CD4-positive, alpha-beta T cell (primary cell): Measurements from ENCODE around the gene P2RX2. TPM values are rescaled to one million over a fixed set of nuclear protein-coding genes. Genes with fewer than 3 reads are reported as not detected.

ENCODE experiments used
- ATAC-seq: fragments of 200-7000 bp; cut with Tn5 transposase; one replicate; pipeline ENCODE4 v1.10.0; 2022; ENCODE audit warnings: mild to moderate bottlenecking; ENCODE audit not compliant: poor library complexity
- CTCF ChIA-PET: fragments of 350-600 bp; sonication (Branson Sonifier 250); formaldehyde crosslinking; loops from one replicate; lab custom pipeline; 2021; ENCODE audit warnings: antibody characterized with exemption, inconsistent platforms; lab: Charles Lee
- POLR2A ChIA-PET: fragments of 350-600 bp; sonication (Branson Sonifier 250); formaldehyde crosslinking; loops from one replicate; lab custom pipeline; 2021; ENCODE audit warnings: antibody characterized with exemption, inconsistent platforms; lab: Charles Lee
- DNase-seq, 14 experiments: peaks; one replicate each; pipeline ENCODE4 v3.0.0-alpha.2; 2013 to 2020; ENCODE audit warnings: mixed read lengths in 2 of 14
- H3K27ac ChIP-seq, 2 donors: one replicate each; pipeline versions ENCODE4 v1.5.1 to v1.7.0; 2013; ENCODE audit warnings: low read length in 2 of 2, low read depth in 1 of 2, mild to moderate bottlenecking in 1 of 2
- H3K27me3 ChIP-seq, 2 experiments: 1 replicate in 1 of 2; 2 replicates in 1 of 2; pipeline versions ENCODE4 v1.6.1 to v1.7.0; 2013; ENCODE audit warnings: low read length in 2 of 2, control low read depth in 1 of 2, mild to moderate bottlenecking in 1 of 2, moderate library complexity in 1 of 2; ENCODE audit not compliant: insufficient read depth in 2 of 2, control insufficient read depth in 1 of 2
- H3K36me3 ChIP-seq: one replicate; pipeline ENCODE4 v1.6.1; 2013; ENCODE audit warnings: low read length, control low read depth; ENCODE audit not compliant: insufficient read depth
- H3K4me1 ChIP-seq: one replicate; pipeline ENCODE4 v1.6.1; 2013; ENCODE audit warnings: low read length, control low read depth; ENCODE audit not compliant: insufficient read depth
- H3K4me3 ChIP-seq: one replicate; pipeline ENCODE4 v1.5.1; 2013; ENCODE audit warnings: mild to moderate bottlenecking, low read length, moderate library complexity
- H3K9me3 ChIP-seq, 2 experiments: 1 replicate in 1 of 2; 2 replicates in 1 of 2; pipeline versions ENCODE4 v1.6.1 to v1.7.0; 2013; ENCODE audit warnings: low read length in 2 of 2, mild to moderate bottlenecking in 2 of 2, control low read depth in 1 of 2, moderate library complexity in 1 of 2; ENCODE audit not compliant: control insufficient read depth in 1 of 2, insufficient read depth in 1 of 2
- H3K27ac Mint-ChIP-seq: one replicate; pipeline ENCODE4 v1.8.0; 2020; ENCODE audit warnings: mixed read lengths
- H3K27me3 Mint-ChIP-seq: one replicate; pipeline ENCODE4 v1.8.0; 2021; ENCODE audit warnings: mixed read lengths
- H3K36me3 Mint-ChIP-seq: one replicate; pipeline ENCODE4 v1.8.0; 2021; ENCODE audit warnings: low read depth, mixed read lengths
- H3K4me1 Mint-ChIP-seq: one replicate; pipeline ENCODE4 v1.8.0; 2021; ENCODE audit warnings: low read depth, mixed read lengths
- H3K4me3 Mint-ChIP-seq: one replicate; pipeline ENCODE4 v1.8.0; 2020; ENCODE audit warnings: mild to moderate bottlenecking, mixed read lengths
- H3K9me3 Mint-ChIP-seq: one replicate; pipeline ENCODE4 v1.8.0; 2020; ENCODE audit warnings: mixed read lengths
- intact Hi-C, 2 experiments: fragments of 100-400 bp; cut with DNase I in 1 of 2; cut with micrococcal nuclease in 1 of 2; formaldehyde crosslinking; loops; one replicate each; pipeline versions ENCODE4 v1.15.1 to v1.9.0; 2023 to 2025; cut with DNase I, micrococcal nuclease
- total RNA-seq, 174 experiments: library from RNA in 2 of 174; stranded (reverse) in 2 of 174; gene quantifications; one replicate each; pipeline ENCODE4 v1.2.3 and lab custom pipeline; 2021 to 2026
- TF ChIP-seq, protein P1 (sequence below): fragments of 200-600 bp; IDR thresholded peaks from one replicate; pipeline ENCODE4 v1.8.0; 2022; ENCODE audit warnings: antibody characterized with exemption, mild to moderate bottlenecking

The P2RX2 gene
- total RNA-seq, 2 experiments from 2014 or later = not detected

GRCh38 chr12:132587781-132588180 lies 30.8 kb upstream of the P2RX2 start:
- Mint-ChIP-seq H3K27ac (no peak overlapping the region), H3K36me3 (peaks cover 5% of the 10 kb centered on the region), H3K9me3 (no peaks in the 10 kb centered on the region), H3K4me1 (no peaks in the 10 kb centered on the region), H3K4me3 (no peak overlapping the region), H3K27me3 (peaks cover 3% of the 10 kb centered on the region)
- Histone ChIP-seq H3K9me3 (peaks cover 0 to 12% of the 10 kb centered on the region in 2 experiments), H3K27ac (no peak overlapping the region), H3K36me3 (no peaks in the 10 kb centered on the region), H3K4me3 (no peak overlapping the region), H3K4me1 (no peaks in the 10 kb centered on the region), H3K27me3 (no peaks in the 10 kb centered on the region)
- TF ChIP-seq, protein P1, sequence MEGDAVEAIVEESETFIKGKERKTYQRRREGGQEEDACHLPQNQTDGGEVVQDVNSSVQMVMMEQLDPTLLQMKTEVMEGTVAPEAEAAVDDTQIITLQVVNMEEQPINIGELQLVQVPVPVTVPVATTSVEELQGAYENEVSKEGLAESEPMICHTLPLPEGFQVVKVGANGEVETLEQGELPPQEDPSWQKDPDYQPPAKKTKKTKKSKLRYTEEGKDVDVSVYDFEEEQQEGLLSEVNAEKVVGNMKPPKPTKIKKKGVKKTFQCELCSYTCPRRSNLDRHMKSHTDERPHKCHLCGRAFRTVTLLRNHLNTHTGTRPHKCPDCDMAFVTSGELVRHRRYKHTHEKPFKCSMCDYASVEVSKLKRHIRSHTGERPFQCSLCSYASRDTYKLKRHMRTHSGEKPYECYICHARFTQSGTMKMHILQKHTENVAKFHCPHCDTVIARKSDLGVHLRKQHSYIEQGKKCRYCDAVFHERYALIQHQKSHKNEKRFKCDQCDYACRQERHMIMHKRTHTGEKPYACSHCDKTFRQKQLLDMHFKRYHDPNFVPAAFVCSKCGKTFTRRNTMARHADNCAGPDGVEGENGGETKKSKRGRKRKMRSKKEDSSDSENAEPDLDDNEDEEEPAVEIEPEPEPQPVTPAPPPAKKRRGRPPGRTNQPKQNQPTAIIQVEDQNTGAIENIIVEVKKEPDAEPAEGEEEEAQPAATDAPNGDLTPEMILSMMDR = no peak
- DNase-seq (no peak), ATAC-seq (no peak)
- intact Hi-C loops = no loop called here
- ChIA-PET POLR2A (no interaction called here), CTCF (no interaction called here)

GRCh38 chr12:132588319-132588718 lies 30.3 kb upstream of the P2RX2 start:
- TF ChIP-seq, protein P1 = no peak
- Mint-ChIP-seq H3K9me3 (no peaks in the 10 kb centered on the region), H3K36me3 (peaks cover 5% of the 10 kb centered on the region), H3K4me1 (no peaks in the 10 kb centered on the region), H3K27ac (no peak overlapping the region), H3K4me3 (no peak overlapping the region), H3K27me3 (peaks cover 4% of the 10 kb centered on the region)
- ChIA-PET POLR2A (no interaction called here), CTCF (no interaction called here)
- no peaks in the 10 kb centered on the region for H3K4me1 ChIP-seq
- ATAC-seq (no peak), DNase-seq (no peak)
- H3K27ac ChIP-seq = no peak overlapping the region
- intact Hi-C loops = no loop called here
- no peaks in the 10 kb centered on the region for H3K27me3 ChIP-seq
- H3K9me3 ChIP-seq = peaks cover 0 to 12% of the 10 kb centered on the region in 2 experiments
- no peaks in the 10 kb centered on the region for H3K36me3 ChIP-seq
- H3K4me3 ChIP-seq = no peak overlapping the region

- CTCF ChIA-PET = no interaction called here
- peaks cover 0 to 12% of the 10 kb centered on the region in 2 experiments for H3K9me3 ChIP-seq
- Mint-ChIP-seq H3K4me1 (peaks cover 4% of the 10 kb centered on the region), H3K4me3 (no peak overlapping the region), H3K27me3 (peaks cover 10% of the 10 kb centered on the region), H3K27ac (no peak overlapping the region), H3K36me3 (no peaks in the 10 kb centered on the region), H3K9me3 (no peaks in the 10 kb centered on the region)
- POLR2A ChIA-PET = no interaction called here
- H3K36me3 ChIP-seq = no peaks in the 10 kb centered on the region
- intact Hi-C loops = no loop called here
- no peak overlapping the region for H3K27ac ChIP-seq
- H3K27me3 ChIP-seq = no peaks in the 10 kb centered on the region
- TF ChIP-seq, protein P1 = no peak
- no peak overlapping the region for H3K4me3 ChIP-seq
- peaks cover 3% of the 10 kb centered on the region for H3K4me1 ChIP-seq
- DNase-seq (no peak), ATAC-seq (no peak)
Observed at GRCh38 chr12:132588821-132589669, 29.5 kb upstream of the P2RX2 start.
